A549 (cell line): ENCODE results near the gene COX6A1. TPM values are rescaled to one million over a fixed set of nuclear protein-coding genes. Genes with fewer than 3 reads are reported as not detected.

Source experiments
- ATAC-seq, 2 experiments: fragments of 200-7000 bp in 1 of 2; fragments of >200 bp in 1 of 2; cut with Nextera tagmentation in 1 of 2; cut with Tn5 transposase in 1 of 2; 3 replicates each; pipeline versions ENCODE4 v1.8.0 to v1.9.1; 2018 to 2020; ENCODE audit warnings: mild to moderate bottlenecking in 1 of 2, moderate library complexity in 1 of 2
- CTCF ChIA-PET: fragments of 300-600 bp; sonication (Branson Sonifier 250); formaldehyde crosslinking; extraction: SDS; loops from one replicate; lab custom pipeline; 2021; ENCODE audit warnings: antibody characterized with exemption, inconsistent platforms; lab: Yijun Ruan, JAX
- POLR2A ChIA-PET: fragments of 350-600 bp; formaldehyde crosslinking; extraction: SDS; loops from one replicate; lab custom pipeline; 2021; ENCODE audit warnings: antibody characterized with exemption, inconsistent platforms; lab: Yijun Ruan, JAX
- DNase-seq, 2 experiments: peaks; one replicate each; pipeline versions ENCODE4 v3.0.0 to v3.0.0-alpha.2; 2011 to 2016; ENCODE audit warnings: low read depth in 1 of 2, low spot score in 1 of 2
- FAIRE-seq: peaks from 2 replicates; lab custom pipeline; 2011; peaks lifted over from hg19 to GRCh38; lab: Jason Lieb, UNC
- H3K27ac ChIP-seq, 2 experiments: fragments of >200 bp; sonication (Bioruptor Twin); formaldehyde crosslinking; 3 replicates each; pipeline ENCODE4 v1.5.1; 2016 to 2017
- H3K4me1 ChIP-seq: fragments of >200 bp; sonication (Bioruptor Twin); formaldehyde crosslinking; 3 replicates; pipeline ENCODE4 v1.6.1; 2016
- H3K4me2 ChIP-seq: fragments of >200 bp; sonication (Bioruptor Twin); formaldehyde crosslinking; 3 replicates; pipeline ENCODE4 v1.6.1; 2016
- H3K4me3 ChIP-seq: fragments of >200 bp; sonication (Bioruptor Twin); formaldehyde crosslinking; 3 replicates; pipeline ENCODE4 v1.5.1; 2016
- H3K9me3 ChIP-seq: fragments of >200 bp; sonication (Bioruptor Twin); formaldehyde crosslinking; 3 replicates; pipeline ENCODE4 v1.6.1; 2016
- BHLHE40 ChIP-seq: IDR thresholded peaks from 2 replicates; pipeline ENCODE4 v1.6.1; 2012; ENCODE audit warnings: low read depth, low read length, inconsistent platforms
- EHF ChIP-seq: fragments of 250-450 bp; sonication (Bioruptor Pico); IDR thresholded peaks from 2 replicates; pipeline ENCODE4 v1.5.0; 2020; ENCODE audit warnings: mild to moderate bottlenecking
- FOSB ChIP-seq: fragments of 250-450 bp; sonication (Bioruptor Pico); IDR thresholded peaks from 2 replicates; pipeline ENCODE4 v1.5.0; 2020; ENCODE audit warnings: mild to moderate bottlenecking, moderate library complexity
- FOXS1 ChIP-seq: fragments of 250-450 bp; sonication (Bioruptor Pico); IDR thresholded peaks from 2 replicates; pipeline ENCODE4 v1.5.0; 2020; ENCODE audit warnings: mild to moderate bottlenecking, moderate library complexity
- HOXA7 ChIP-seq: fragments of 250-450 bp; sonication (Bioruptor Pico); IDR thresholded peaks from 2 replicates; pipeline ENCODE4 v1.5.0; 2020; ENCODE audit warnings: mild to moderate bottlenecking, moderate library complexity
- HOXB13 ChIP-seq: fragments of 250-450 bp; sonication (Bioruptor Pico); IDR thresholded peaks from 2 replicates; pipeline ENCODE4 v1.5.0; 2020; ENCODE audit warnings: low read depth, mild to moderate bottlenecking, moderate library complexity
- HOXB5 ChIP-seq: fragments of 250-450 bp; sonication (Bioruptor Pico); IDR thresholded peaks from 2 replicates; pipeline ENCODE4 v1.5.0; 2020; ENCODE audit warnings: mild to moderate bottlenecking, moderate library complexity
- JUNB ChIP-seq: fragments of >200 bp; sonication (Bioruptor Twin); formaldehyde crosslinking; IDR thresholded peaks from 2 replicates; pipeline ENCODE4 v1.6.1; 2016
- KDM1A ChIP-seq: fragments of 200-600 bp; sonication (generic); IDR thresholded peaks from 2 replicates; pipeline ENCODE4 v1.6.1; 2016; ENCODE audit warnings: low read depth, mild to moderate bottlenecking
- MAFK ChIP-seq: fragments of 450-650 bp; IDR thresholded peaks from 2 replicates; pipeline ENCODE4 v1.6.1; 2014; ENCODE audit not compliant: partially characterized antibody
- RAD21 ChIP-seq, 2 experiments: fragments of >200 bp in 1 of 2; sonication (Bioruptor Twin) in 1 of 2; formaldehyde crosslinking in 1 of 2; IDR thresholded peaks in 1 of 2; conservative IDR thresholded peaks in 1 of 2; 2 replicates in 1 of 2; 3 replicates in 1 of 2; pipeline ENCODE4 v1.6.1; 2012 to 2018; ENCODE audit warnings: inconsistent platforms in 1 of 2
- RCOR1 ChIP-seq: fragments of 150-350 bp; IDR thresholded peaks from 2 replicates; pipeline ENCODE4 v1.6.1; 2014; ENCODE audit warnings: antibody characterized with exemption, low read length, low read depth
- TFCP2L1 ChIP-seq: fragments of 250-450 bp; sonication (Bioruptor Pico); IDR thresholded peaks from 2 replicates; pipeline ENCODE4 v1.5.0; 2021; ENCODE audit warnings: mild to moderate bottlenecking
- ZC3H11A ChIP-seq: fragments of 450-650 bp; IDR thresholded peaks from 2 replicates; pipeline ENCODE4 v1.6.1; 2014; ENCODE audit warnings: antibody characterized with exemption, mild to moderate bottlenecking
- ZFP36 ChIP-seq: fragments of 450-650 bp; IDR thresholded peaks from 2 replicates; pipeline ENCODE4 v1.6.1; 2014; ENCODE audit warnings: borderline replicate concordance; ENCODE audit not compliant: partially characterized antibody
- WGBS: methylation state at CpG from one replicate; pipeline ENCODE4 v1.1.6; 2017; ENCODE audit errors: missing lambda C conversion rate; 5-methylcytosine and 5-hydroxymethylcytosine counted together
- polyA plus RNA-seq, 4 experiments: library from polyadenylated mRNA; depleted of rRNA in 3 of 4; stranded (reverse); fragments of >200 nt; fragmentation: RNase III in 1 of 4; extraction: RNeasy Plus Mini Kit Qiagen cat#74134 plus additional on column Dnase treatment in 1 of 4; gene quantifications; 2 replicates in 3 of 4; 3 replicates in 1 of 4; pipeline ENCODE4 v1.2.3, GENCODE V29; 2011 to 2017
- TF ChIP-seq, protein P1 (sequence below): fragments of 250-450 bp; sonication (Bioruptor Pico); IDR thresholded peaks from 2 replicates; pipeline ENCODE4 v1.5.0; 2020; ENCODE audit warnings: low read depth, mild to moderate bottlenecking, moderate library complexity

COX6A1 gene
- polyA plus RNA-seq, 2 of the 4 experiments (the other 2 are of a cell fraction) = 759 to 948 TPM

DNA sequence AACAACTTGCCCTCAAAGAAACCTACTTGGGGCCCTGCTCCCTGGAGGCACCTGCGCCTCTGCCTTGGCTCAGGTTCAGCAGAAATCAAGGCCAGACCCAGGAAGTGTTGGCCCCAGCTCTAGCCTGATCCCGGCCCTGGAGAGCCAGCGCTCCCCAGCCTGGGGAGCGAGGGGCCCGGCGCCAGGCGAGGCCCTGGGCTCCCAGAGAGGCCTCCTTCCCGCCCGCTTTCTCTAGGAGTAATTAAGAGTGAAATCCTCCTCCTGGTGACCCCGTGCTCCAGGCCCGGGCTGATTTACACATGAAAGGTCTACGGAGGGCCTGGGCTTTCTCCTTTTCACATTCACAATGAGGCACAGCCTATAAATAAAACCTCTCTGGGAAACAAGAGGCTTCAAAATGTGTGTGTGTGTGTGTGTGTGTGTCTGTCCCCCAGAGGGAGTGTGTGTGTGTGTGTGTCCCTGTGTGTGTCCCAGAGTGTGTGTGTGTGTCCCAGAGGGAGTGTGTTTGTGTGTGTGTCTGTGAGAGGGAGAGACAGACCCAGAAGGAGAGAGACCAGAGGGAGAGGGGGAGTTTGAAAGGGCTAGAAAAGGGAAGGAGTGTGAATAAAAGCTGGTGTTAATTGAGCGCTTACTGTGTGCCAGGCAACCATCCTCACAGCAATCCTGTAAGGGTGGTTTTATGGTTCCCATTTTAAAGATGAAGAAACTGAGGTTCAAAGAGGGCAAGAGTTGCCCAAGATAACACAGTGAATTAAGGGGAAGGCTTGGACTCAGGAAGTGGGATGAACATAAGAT lies 23.8 kb upstream of the COX6A1 start (continued):
- TF ChIP-seq RCOR1 (no peak), TFCP2L1 (CRISPR knock-in tag) (no peak)
- TF ChIP-seq, all 56 proteins: peak for 0

DNA sequence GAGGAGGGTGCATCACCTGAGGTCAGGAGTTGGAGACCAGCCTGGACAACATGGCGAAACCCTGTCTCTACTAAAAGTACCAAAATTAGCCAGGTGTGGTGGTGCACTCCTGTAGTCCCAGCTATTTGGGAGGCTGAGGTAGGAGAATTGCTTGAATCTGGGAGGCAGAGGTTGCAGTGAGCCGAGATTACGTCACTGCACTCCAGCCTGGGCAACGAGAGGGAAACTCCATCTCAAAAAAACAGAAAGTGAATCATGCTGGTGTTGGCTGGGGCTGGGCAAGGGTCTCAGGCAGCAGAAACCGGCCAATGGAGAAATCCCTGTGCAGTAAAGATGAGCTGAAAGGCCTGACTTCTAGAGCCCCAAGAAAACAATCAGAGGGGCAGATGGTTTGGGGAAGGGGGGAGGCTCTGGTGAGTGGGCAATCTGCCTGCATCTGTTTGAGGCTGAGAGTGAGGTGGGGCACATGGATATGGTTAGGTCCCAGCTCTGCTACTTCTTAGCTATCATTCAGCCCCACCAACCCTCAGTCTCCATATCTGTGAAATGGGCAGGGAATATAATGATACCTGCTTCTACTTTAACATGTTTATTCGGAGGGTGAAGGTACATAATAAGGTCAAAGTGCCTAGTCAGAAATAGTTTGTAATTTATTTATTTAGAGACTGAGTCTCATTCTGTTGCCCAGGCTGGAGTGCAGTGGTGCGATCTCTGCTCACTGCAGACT lies 21.3 kb upstream of the COX6A1 start:
- WGBS = 70% methylated on average over 7 of the region's 7 CpGs
- Histone ChIP-seq H3K9me3 (no peaks in the 10 kb centered on the region), H3K27ac (no peak overlapping the region), H3K4me3 (no peak overlapping the region), H3K4me1 (no peaks in the 10 kb centered on the region), H3K4me2 (no peak overlapping the region)
- CTCF ChIA-PET = interaction anchor here (1.3 to 5.5 kb wide), 2 partner anchors 12 to 13 kb away, joined by 3 to 42 read pairs; no protein-coding TSS in a partner anchor
- DNase-seq = no peak
- no peak for ATAC-seq
- FAIRE-seq = no peak
- POLR2A ChIA-PET = no interaction called here
- TF ChIP-seq HOXB5 (CRISPR knock-in tag) (no peak), MAFK (no peak), TFCP2L1 (CRISPR knock-in tag) (no peak), HOXA7 (no peak), FOXS1 (CRISPR knock-in tag) (no peak), HOXB13 (CRISPR knock-in tag) (no peak), JUNB (no peak), RAD21 (conservative IDR thresholded peaks at IDR 0.05 in 1 of 2, IDR thresholded peaks at IDR 0.05 in 1 of 2) (no peak), KDM1A (no peak), EHF (no peak), FOSB (CRISPR knock-in tag) (no peak), BHLHE40 (no peak)

DNA sequence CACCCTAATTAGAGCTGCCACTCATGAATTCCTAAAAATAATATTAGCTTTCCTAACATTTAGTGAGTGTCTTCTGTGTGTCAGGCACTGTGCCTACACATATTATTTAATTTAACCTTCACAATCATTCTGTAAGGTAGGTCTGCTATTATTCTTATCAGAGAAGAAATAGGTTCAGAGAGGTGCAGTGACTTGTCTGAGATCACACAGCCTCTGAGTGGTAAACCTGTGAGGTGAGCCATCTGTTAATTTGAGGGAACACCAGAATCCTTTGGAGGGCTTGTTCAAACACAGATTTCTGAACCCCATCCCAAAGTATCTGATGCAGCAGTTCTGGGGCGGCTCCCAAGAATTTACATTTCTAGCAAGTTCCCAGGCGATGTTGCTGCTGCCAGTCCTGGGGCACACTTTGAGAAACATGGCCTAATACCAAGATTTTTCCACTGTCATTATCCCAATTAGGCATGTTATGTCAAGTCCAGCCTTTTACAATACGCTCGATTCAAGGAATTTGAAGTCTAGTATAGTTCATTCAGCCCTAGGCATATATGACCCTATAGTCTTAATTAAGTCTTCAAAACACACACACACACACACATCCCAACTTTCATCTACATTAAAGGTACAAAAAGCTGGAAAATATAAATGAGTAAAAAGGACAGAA lies 19.9 kb upstream of the COX6A1 start:
- CTCF ChIA-PET = interaction anchor here (0.8 to 5.5 kb wide), 3 partner anchors 11 to 63 kb away, joined by 3 to 42 read pairs (median 3); no protein-coding TSS in a partner anchor
- ATAC-seq = no peak

DNA sequence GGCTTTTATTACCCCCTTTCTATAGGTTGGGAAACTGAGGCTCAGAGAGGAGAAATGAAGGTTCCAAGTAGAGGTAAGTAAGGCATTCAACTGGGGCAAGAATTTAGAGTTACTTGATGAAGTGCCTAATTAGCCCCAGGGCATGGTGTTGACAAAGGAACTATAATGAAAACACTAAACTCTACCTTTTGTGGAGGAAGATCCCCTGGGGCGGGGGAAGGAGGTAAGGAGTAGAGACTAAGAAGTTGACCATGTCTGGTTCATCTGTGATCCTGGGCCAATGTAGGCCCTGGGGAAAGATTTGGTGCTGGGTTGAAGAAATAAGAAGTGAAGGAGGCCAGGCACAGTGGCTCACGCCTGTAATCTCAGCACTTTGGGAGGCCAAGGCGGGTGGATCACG lies 16.2 kb upstream of the COX6A1 start:
- H3K27ac ChIP-seq = no peak overlapping the region
- FAIRE-seq (no peak), ATAC-seq (no peak)
- no peaks in the 10 kb centered on the region for H3K4me1 ChIP-seq
- 82% methylated on average over 4 of the region's 4 CpGs for WGBS
- no peaks in the 10 kb centered on the region for H3K9me3 ChIP-seq
- ChIA-PET POLR2A (no interaction called here), CTCF (interaction anchor here (0.9 to 5.5 kb wide), 3 partner anchors 8 to 65 kb away, joined by 3 to 42 read pairs (median 9); no protein-coding TSS in a partner anchor)
- no peak overlapping the region for H3K4me2 ChIP-seq
- TF ChIP-seq JUNB = no peak
- TF ChIP-seq RAD21 (conservative IDR thresholded peaks at IDR 0.05 in 1 of 2, IDR thresholded peaks at IDR 0.05 in 1 of 2) = no peak
- TF ChIP-seq, protein P1, sequence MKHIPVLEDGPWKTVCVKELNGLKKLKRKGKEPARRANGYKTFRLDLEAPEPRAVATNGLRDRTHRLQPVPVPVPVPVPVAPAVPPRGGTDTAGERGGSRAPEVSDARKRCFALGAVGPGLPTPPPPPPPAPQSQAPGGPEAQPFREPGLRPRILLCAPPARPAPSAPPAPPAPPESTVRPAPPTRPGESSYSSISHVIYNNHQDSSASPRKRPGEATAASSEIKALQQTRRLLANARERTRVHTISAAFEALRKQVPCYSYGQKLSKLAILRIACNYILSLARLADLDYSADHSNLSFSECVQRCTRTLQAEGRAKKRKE (CRISPR knock-in tag) = no peak
- no peak for TF ChIP-seq HOXB13 (CRISPR knock-in tag)
- no peak for TF ChIP-seq ZFP36
- no peak for TF ChIP-seq HOXB5 (CRISPR knock-in tag)
- TF ChIP-seq, all 56 proteins: peak for 0
- H3K4me3 ChIP-seq = no peak overlapping the region
- no peak for DNase-seq

More for the DNA sequence above, 19.9 kb upstream of the COX6A1 start:
- Histone ChIP-seq H3K4me3 (no peak overlapping the region), H3K4me1 (no peaks in the 10 kb centered on the region), H3K4me2 (no peak overlapping the region), H3K9me3 (no peaks in the 10 kb centered on the region), H3K27ac (no peak overlapping the region)
- 77% methylated on average over 4 of the region's 4 CpGs for WGBS
- TF ChIP-seq ZC3H11A = no peak
- peak; percentile 40 for TF ChIP-seq ZFP36
- POLR2A ChIA-PET = interaction anchor here (0.5 to 0.6 kb wide), 2 partner anchors 39 kb away, joined by 3 to 6 read pairs; no protein-coding TSS in a partner anchor
- DNase-seq (no peak), FAIRE-seq (no peak)
